Posterior cingulate gyrus (tissue), 11 donors: ENCODE measurements around the gene MOCS1.
A peak's percentile ranks its signal among the peaks of the same experiment; 100 is the strongest.
"Not testable (repeated sequence)": the region's sequence is repeated elsewhere in the genome, so short reads cannot be mapped to it uniquely, and the experiment has no call there.

Experiments used
- DNase-seq, 10 donors: peaks; one replicate each; pipeline versions ENCODE4 v3.0.0 to v3.0.0-alpha.2; 2020 to 2021; ENCODE audit warnings: mixed read lengths in 3 of 10
- intact Hi-C: fragments of 100-400 bp; cut with DNase I; formaldehyde crosslinking; loops from one replicate; pipeline ENCODE4 v1.15.1; 2023

Gene MOCS1

DNA sequence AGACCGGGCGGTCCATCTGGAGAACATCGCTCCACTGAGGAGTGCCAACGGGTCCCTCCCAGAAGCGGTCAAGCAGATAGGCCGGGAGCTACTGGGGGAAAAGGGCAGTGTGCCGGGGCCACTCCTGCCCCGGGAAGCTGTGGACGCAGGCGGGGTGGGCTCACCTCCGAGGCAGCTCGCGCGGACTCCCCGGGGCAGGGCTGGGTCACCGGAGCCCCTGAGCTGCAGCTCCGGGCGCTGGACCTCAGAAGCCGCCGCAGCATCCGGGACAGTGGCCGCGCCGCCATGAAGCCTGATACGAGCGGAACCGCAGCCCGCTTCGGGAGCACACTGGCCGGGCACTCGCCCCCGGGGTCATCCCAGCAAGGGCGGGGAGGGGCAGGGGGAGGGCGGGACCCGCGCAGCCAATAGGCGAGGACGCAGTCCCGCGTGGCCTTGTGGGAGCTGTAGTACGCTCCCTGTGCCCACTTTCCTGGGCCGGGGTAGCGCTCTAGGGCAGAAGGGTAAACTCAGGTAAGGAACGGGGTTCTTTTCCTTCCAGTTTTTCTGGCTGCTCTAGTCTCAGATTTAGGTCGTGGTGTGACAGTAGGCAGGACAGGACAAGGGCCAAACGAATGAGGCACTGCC lies at the start of gene MOCS1:
Gene MOCS1, minus strand, starts transcription at position 332 of the 627 bp plus-strand sequence. Its CDS starts 45 bp downstream, at position 287.
- intact Hi-C loops: no loop called here
- peak; percentile 79 to 98 (median 90) for DNase-seq

DNA sequence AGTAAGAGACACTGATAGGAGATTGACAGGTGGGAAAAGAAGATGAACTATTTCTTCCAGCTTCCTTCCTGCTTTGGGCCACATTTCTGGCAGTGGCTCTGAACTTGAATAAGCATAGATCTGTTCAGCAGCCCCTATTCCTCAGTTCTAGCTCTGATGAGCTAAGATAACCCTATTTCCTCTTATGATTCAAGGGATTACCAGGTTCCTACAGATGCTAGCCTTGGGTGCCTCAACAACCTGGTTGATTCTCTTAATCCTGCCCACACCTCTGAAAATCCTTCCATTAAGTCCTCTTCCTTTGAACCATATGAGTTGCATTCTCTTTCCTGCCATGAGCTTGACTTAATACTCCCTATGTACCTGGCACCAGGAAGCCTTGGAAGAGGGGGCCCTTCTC lies 49.8 kb upstream of the MOCS1 start:
- intact Hi-C loops: loop anchor here (5.0 to 10.0 kb wide), 2 partner anchors 861 to 1043 kb away; no protein-coding TSS in a partner anchor

DNA sequence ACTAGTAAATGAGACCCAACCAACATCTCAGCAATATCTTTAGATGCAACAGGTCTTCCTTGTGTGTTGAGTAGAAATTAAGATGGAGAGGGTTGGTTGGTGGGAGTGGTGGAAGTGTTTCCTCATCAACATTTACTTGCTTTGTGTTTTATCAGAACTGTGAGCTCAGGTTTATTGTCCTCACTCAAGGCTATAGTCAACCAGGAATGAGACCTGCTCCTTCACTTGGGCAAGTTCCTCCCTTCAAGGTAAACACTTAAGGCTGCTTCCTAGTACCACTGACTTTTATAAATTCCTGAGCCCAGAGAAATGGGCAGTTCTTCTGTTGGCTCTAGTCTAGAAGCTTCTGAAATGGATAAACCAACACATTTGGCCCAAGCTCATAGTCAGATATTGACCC lies 48.9 kb upstream of the MOCS1 start:
- no peak for DNase-seq
- intact Hi-C loops: loop anchor here (5.0 to 10.0 kb wide), 2 partner anchors 862 to 1044 kb away; no protein-coding TSS in a partner anchor

More for the DNA sequence above, 49.8 kb upstream of the MOCS1 start:
- DNase-seq: no peak

DNA sequence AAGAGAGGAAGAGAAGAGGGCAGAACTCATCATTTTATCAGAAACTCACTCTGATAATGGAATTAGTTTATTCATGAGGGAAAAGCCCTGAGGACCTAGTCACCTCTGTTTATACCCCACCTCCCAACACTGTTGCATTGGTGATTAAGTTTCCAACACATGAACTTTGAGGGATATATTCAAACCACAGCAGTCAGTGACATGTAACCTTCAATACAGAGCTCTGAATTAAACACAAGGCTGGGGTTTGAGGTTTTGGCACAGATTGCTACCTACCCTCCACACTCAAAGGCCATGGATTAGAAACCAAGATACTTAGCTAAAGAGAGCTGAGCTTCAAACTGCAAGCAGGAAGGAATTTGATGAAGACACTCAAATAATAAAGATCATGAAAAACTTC lies 48.5 kb upstream of the MOCS1 start:
- DNase-seq: no peak
- intact Hi-C loops: loop anchor here (5.0 to 10.0 kb wide), 2 partner anchors 862 to 1045 kb away; no protein-coding TSS in a partner anchor

DNA sequence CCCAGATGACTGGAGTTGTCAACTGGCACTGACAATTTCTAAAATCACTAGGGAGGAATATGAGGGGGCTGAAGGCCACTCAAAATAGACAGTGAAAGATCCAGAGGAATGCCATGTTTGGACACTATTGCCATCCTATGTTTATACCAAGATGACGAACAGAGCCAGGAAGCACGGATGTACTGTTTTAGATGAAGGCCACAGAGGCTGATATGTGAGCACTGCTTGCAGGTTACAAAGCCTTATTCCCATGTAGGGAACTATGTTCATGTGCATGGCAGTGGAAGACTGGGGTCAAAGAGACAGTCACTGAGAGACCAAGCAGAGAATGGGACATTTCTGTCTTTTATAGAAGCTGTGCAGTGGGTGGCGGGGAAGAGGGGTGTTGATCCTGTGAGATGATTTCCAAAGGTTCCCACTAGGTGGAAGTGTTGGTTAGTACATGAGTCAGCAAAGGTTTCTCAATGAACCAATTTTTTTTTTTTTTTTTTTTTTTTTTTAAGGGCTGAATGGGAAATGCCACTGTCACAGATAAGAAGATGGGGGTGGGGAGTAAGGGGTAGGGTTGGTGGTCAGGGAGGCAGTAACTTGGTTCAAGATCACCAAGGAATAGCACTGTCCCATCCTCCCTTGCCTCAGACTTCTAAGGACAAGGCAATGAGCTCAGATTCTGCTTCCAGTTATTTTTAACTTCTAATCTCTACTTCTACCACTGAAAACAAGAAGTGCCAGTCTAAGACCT lies 46.7 kb upstream of the MOCS1 start:
- peak in 2 of 10 donors; percentile 12 to 19 for DNase-seq
- intact Hi-C loops: loop anchor here (2.0 to 10.0 kb wide), 3 partner anchors 328 to 1046 kb away; no protein-coding TSS in a partner anchor

DNA sequence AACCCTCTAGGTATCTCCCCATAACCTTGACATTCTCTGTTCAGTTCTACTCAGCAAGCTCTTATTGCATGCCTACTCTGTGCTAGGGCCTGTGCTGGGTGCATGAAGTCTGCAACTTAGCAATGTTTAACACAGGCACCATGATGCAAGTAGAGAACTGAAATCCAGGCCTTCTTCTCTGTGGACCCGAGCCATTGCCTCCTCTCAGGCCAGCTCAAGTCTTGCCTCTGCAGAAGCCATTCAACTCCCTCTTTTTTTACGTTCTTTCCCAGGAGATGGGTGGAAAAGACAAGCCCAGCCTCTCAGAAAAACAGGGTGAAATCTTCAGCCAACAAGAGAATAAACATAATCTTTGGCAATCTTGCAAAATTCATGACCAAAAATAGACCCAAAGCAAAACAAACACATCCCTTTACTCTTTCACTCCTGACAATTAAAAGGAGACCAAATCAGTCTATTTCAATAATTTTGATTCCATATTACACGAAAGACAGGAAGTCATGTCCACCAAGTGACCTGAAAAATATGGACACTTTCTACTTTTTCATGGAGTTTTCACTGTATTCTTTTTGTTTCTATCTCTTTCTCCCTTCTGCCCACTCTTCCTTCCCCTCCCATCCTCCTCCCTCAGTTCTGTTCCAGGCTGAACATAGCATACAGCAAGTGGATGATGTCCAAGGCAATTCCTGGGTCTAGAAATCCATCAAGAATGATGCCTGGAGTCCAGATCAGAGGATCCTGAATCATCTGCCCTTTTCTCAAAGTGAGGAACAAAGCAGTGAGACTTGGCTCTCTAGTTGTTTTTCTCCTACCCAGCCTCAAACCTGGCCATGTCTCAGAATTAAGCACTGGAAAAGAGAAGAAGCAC lies 45.4 kb upstream of the MOCS1 start:
- intact Hi-C loops: loop anchor here (2.0 to 10.0 kb wide), 3 partner anchors 329 to 1048 kb away; no protein-coding TSS in a partner anchor
- no peak for DNase-seq

DNA sequence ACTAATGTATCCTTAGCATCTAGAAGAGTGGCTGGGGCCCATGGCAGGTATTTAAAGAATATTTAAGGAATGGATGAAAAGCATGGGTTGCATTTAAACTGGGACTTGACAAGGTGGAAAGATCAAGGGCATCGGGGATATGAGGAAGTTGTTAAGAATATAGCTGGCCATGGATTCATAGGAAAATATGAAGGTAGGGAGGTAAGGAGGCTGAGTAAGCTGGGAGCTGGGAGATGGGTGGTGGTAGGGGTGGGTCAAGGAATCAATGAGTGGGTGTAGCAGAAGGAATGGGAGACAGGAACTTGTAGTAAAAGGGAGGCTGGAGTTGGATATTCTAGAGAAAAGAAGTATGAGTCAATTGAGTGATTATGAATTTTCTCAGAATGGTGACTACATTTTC lies 44.0 kb upstream of the MOCS1 start:
- no peak for DNase-seq
- intact Hi-C loops: no loop called here

DNA sequence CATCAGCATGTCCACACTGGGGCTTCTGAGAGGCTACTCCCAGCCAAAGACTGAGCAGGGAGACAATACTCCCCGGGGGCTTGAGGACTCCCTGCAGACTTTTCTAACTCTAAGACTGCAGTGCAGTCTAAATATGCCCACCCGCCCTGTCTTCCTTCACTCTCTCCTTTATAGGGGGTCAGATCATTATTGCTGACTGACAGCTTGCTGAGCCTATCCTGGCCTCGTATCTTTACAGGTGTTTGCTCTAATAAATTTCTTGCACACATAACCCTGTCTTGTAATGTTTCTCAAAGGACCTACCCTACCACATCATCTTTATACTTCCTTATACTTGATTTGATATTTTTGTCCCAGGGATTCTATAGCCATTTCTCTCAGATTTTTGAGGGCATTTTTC lies 39.4 kb upstream of the MOCS1 start:
- intact Hi-C loops: no loop called here
- no peak for DNase-seq

DNA sequence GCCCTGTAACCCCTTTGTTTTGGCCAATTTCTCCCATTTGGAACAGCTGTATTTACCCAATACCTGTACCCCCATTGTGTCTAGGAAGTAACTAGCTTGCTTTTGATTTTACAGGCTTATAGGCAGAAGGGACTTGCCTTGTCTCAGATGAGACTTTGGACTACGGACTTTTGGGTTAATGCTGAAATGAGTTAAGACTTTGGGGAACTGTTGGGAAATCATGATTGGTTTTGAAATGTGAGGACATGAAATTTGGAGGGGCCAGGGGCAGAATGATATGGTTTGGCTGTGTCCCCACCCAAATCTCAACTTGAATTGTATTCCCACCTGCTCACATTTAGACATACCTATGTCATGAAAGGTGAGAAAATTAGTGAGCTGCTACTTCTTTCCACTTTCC lies 38.5 kb upstream of the MOCS1 start:
- intact Hi-C loops, DNase-seq: not testable (repeated sequence)

DNA sequence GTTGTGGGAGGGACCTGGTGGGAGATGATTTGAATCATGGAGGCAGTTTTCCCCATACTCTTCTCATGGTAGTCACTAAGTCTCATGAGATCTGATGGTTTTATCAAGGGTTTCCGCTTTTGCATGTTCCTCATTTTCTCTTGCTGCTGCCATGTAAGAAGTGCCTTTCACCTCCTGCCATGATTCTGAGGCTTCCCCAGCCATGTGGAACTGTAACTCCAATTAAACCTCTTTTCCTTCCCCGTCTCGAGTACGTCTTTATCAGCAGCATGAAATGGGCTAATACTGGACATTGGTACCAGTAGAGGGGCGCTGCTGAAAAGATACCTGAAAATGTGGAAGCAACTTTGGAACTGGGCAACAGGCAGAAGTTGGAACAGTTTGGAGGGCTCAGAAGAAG lies 36.9 kb upstream of the MOCS1 start:
- intact Hi-C loops, DNase-seq: not testable (repeated sequence)

DNA sequence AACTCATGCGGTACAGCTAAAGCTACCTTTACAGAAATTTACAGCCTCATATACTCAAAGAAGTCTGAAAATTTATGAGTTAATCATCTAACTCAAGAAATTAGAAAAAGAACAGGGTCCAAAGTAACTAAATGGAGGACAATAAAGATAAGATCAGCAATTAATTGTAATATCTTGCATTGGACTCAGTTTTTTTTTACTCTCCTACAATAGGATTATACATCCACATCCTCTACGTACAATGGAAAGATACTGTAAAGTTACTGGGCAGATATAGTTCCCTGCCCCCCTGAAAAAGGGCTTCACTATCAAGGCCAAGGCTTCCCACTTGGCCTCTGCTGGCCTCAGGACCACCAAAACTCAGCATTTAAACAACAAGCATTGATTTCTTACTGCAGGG lies 31.5 kb upstream of the MOCS1 start:
- no peak for DNase-seq
- intact Hi-C loops: no loop called here

DNA sequence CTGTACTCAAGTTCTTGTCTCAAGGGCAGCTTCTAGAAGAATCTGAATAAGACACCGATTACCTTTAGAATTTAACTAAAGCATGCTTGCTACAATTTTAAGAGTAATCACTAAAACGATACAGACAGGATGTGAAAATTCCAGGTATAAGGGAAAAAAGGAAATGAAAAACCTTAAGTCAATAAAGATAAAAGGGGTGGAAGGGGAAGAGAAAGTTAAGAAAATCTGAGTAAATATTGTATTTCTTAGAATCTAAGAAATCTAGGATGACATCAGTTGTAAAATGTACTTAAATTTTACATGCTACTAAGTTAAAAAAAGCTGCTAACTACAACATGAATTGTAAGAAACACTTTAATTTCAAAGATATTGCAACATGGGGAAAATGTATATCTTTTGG lies 30.3 kb upstream of the MOCS1 start:
- no peak for DNase-seq
- intact Hi-C loops: no loop called here

DNA sequence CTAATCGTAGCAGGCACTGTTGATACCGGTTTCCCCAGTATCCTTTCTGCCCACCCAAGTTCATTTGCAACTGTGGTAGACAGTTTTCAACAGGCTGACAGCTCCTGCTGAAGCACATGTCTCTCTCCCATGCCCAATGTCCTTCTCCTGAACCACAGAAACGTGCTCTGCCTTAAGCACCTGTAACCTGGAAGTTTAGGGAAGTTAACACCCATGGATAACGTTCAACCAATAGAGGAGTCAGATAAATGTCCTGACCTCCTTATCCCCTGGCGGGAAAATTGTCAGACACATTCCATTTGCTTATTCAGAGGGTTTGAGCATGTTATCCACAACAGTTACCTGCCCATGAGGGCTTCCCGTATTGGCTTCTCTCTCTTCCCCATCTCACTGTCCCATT lies 29.8 kb upstream of the MOCS1 start:
- intact Hi-C loops: no loop called here
- no peak for DNase-seq

DNA sequence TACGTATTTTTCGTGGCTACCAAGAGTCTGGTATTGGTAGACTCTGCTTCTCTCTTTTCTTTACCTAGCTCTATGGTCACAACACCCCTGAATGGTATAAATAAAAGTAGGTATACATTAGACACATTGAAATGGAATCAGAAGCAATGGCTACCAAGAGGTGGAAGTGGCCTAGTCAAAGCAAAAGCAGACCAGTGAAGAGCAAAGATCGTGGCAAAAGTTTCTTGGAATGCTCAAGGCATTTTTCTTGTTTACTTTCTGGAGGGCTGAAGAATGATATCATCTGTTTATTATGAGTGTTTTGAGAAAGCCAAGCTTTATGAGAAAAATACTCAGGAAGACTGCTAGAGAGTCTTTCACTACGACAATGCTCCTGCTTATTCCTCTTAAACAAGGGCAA lies 28.6 kb upstream of the MOCS1 start:
- intact Hi-C loops: no loop called here

DNA sequence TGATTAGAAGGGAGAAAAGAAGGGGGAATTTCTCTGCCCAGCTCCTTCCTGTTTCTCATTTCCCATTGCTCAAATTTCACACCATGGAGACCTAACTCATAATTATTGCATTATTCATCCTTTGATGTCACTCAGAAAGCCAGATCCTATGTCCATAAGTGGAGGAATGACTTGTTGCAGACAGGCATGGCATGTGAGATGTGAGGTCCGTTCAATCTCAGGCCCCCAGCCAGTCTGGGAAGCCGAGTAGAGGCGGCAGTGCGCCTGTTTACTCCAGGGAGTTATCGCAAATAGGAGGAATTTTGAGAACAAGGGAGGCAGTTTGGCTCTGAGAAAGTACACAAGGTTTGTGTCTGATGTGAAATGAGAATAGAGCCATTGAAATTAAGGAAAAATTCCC lies 26.9 kb upstream of the MOCS1 start:
- no peak for DNase-seq
- intact Hi-C loops: no loop called here

More for the DNA sequence above, 28.6 kb upstream of the MOCS1 start:
- DNase-seq: no peak

DNA sequence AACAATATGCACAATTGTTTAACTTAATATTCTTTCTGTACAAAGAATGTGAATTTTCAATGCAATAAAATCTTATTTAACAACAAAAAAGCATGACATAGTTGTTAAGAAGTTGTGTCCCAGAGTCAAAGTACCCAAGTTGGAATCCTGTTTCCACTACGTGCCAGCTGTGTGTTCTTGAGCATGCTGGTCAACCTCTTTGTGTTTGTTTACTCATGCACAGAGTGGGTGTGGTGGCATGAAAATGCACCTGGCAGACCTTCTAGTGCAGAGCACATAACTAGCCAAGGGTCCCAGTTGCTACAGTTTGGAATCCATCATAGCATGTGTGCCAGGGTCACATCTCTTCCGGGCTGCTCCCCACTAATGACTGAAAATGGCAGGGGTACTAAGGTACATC lies 24.7 kb upstream of the MOCS1 start:
- no peak for DNase-seq
- intact Hi-C loops: no loop called here

DNA sequence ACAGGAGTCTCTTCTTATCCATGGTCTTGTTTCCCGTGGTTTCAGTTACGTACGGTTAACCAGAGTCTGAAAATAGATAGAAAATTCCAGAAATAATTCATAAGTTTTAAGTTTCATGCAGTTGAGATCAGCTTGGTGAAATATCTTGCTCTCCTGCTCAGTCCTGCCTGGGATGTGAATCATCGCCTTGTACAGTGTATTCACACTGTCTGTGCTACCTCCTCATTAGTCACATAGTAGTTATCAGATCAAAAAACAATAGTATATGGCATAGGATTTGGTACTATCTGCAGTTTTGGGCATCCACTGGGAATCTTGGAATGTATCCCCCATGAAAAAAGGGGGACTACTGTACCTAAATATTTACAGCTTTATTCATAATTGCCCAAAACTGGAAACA lies 22.7 kb upstream of the MOCS1 start:
- intact Hi-C loops: no loop called here
- DNase-seq: no peak

DNA sequence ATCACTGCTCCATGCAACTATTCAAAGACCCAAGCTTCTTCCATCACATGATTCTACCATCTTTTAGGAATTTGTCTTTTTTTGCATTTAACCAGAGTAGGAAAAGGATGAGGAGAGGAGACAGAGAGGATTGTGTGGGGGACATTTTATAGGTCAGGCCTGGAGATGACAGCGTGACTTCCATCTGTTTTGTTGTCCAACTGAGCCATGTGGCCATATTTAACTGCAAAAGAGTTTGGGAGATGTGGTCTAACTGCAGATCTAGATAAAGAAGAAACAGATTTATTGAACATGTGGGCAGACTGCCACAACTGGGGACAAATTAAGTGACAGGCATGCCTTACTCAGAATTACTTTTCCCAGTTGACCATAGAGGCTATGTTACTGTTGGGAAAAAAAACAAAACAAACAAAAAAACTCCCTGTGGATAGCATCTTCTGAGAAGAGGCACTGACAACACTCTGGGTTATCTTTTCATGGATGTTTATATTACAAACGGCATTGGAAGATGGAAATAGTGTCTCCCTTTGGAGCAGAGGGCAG lies 18.9 kb upstream of the MOCS1 start:
- DNase-seq: no peak
- intact Hi-C loops: no loop called here

DNA sequence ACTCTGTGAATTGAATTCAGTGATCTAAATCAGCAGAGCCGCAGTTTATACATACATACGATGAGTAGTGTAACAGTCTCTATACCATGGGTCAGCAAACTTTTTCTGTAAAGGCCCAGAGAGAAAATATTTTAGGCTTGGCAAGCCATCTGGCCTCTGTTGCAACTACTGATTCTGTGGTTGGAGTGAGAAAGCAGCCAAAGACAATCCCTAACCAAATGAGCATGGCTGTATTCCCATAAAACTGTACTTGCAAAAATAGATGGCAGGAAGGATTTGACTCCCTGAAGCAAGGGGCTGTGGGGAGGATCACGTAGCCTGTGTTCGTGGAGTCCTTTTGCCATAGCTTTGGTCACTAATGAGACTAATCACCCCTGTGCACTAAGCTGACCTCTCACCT lies 17.9 kb upstream of the MOCS1 start:
- DNase-seq: no peak
- intact Hi-C loops: no loop called here

DNA sequence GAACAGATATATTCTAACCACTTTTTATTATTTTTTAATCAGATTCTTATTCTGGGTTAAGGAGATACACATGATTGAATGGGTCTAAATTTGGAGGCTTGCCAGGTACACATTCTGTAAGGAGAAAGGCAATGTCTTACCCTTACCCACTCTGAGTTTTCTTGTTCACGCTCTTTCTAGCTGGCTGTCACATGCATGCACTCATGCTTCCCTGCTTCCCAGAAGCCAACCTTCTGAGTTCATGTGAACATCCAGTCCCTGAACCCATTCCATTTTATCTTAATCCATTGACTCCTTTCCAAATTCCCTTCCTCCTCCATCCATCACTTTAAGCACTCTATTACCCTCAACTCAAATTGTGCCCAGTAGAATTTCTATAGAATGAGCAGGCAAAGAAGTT lies 17.5 kb upstream of the MOCS1 start:
- intact Hi-C loops: no loop called here
- no peak for DNase-seq

DNA sequence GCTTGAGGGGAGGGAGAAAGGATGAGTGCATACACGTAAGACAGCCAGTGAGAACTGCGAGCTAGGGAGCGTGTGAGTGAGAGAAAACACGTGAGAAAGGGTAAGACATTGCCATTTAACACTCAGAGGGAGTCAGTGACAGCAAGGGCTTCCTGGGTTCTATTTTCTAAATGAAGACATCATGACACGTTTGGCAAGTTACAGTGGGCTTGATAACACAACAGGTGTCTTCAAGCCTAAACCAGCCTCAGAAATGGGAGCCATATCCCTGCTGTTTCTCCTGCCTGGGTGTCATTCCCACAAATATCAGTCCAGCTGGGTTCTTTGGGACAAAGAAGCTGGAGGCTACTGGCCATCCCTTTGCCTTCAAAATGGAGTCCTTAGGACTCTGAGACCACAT lies 16.9 kb upstream of the MOCS1 start:
- no peak for DNase-seq
- intact Hi-C loops: no loop called here
